Body of pancreas (tissue), 4 donors: ENCODE data around the gene GALNT14.

Experiments used
- CTCF ChIP-seq, 7 experiments: fragments of 450-650 bp in 4 of 7; fragments of 200-600 bp in 3 of 7; sonication (generic) in 3 of 7; IDR thresholded peaks; one replicate each; pipeline ENCODE4 v1.5.1; 2016 to 2019; ENCODE audit warnings: antibody characterized with exemption in 7 of 7
- POLR2A ChIP-seq, 3 donors: fragments of 450-650 bp; IDR thresholded peaks; one replicate each; pipeline ENCODE4 v1.6.1; 2016; ENCODE audit warnings: antibody characterized with exemption in 3 of 3, mild to moderate bottlenecking in 2 of 3

DNA sequence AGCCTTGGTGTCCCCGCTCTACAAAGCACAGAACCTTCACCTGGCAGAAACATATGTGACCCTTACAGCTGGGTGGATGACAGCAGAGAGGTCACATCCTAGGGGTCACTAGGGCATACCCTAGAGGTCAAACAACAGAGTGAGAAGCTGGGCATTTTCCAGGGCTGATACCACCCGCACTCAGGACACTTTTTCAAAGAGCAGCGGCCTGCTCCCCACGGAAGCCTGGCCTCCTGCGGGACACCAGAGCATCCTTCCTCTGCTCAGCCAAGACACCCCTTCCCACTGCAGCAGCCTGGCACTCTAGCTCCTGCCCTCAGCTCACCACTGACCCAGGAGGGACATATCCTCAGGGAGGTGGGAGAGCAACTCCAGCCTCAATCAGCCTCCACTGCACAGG, 86.0 kb downstream of the GALNT14 start:
- no peak for TF ChIP-seq CTCF (IDR thresholded peaks at IDR 0.05)
- TF ChIP-seq POLR2A (IDR thresholded peaks at IDR 0.05), result no peak
